Astrocyte (in vitro differentiated cells and primary cell): ENCODE measurements around the gene ATP6V1E1.

ENCODE experiments used
- EZH2 ChIP-seq: IDR thresholded peaks from 2 replicates; pipeline ENCODE4 v1.6.1; 2012; ENCODE audit warnings: mild to moderate bottlenecking, low read length, inconsistent platforms; ENCODE audit not compliant: insufficient read depth
- TF ChIP-seq, protein P1 (sequence below): IDR thresholded peaks from 2 replicates; pipeline ENCODE4 v1.5.1; 2011; ENCODE audit warnings: low read depth, mild to moderate bottlenecking, inconsistent platforms, low read length, moderate library complexity; ENCODE audit not compliant: insufficient read depth

DNA sequence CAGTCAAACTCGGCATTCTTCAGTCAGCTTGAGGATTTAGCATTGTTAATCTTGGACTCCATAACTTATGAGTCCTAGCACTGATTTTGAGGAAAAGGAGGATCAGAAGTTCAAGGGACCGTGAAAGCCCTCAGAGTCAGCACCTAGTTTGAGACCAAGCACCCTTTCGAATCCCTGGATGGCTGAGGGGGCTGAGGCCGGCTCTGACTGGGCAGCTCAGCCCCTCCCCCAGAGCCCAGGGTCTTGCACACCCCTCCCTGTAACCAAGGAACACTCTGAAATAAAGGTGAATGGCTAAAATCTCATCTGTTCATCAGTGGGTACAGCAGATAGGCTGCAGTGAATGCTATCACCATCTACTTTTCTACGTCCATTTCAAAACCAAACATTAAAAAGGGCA, 38.0 kb downstream of the ATP6V1E1 start:
- TF ChIP-seq, protein P1, sequence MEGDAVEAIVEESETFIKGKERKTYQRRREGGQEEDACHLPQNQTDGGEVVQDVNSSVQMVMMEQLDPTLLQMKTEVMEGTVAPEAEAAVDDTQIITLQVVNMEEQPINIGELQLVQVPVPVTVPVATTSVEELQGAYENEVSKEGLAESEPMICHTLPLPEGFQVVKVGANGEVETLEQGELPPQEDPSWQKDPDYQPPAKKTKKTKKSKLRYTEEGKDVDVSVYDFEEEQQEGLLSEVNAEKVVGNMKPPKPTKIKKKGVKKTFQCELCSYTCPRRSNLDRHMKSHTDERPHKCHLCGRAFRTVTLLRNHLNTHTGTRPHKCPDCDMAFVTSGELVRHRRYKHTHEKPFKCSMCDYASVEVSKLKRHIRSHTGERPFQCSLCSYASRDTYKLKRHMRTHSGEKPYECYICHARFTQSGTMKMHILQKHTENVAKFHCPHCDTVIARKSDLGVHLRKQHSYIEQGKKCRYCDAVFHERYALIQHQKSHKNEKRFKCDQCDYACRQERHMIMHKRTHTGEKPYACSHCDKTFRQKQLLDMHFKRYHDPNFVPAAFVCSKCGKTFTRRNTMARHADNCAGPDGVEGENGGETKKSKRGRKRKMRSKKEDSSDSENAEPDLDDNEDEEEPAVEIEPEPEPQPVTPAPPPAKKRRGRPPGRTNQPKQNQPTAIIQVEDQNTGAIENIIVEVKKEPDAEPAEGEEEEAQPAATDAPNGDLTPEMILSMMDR = no peak
- TF ChIP-seq EZH2 = no peak
